Ovary (tissue), 9 donors: ENCODE measurements around the gene APOA4. TPM values are rescaled to one million over a fixed set of nuclear protein-coding genes. Genes with fewer than 3 reads are reported as not detected.

Experiments used
- DNase-seq, 5 donors: peaks; one replicate each; pipeline ENCODE4 v3.0.0-alpha.2; 2019 to 2020
- H3K27ac ChIP-seq, 2 donors: fragments of 200-600 bp; one replicate each; pipeline versions ENCODE4 v1.5.1 to v1.8.0; 2019 to 2022
- H3K27me3 ChIP-seq: fragments of 200-600 bp; one replicate; pipeline ENCODE4 v1.8.0; 2022
- H3K36me3 ChIP-seq: fragments of 200-600 bp; sonication (generic); one replicate; pipeline ENCODE4 v1.5.1; 2019
- H3K4me1 ChIP-seq: one replicate; pipeline ENCODE4 v1.8.1; 2013; ENCODE audit warnings: mild to moderate bottlenecking, moderate library complexity; ENCODE audit not compliant: insufficient read depth
- H3K4me3 ChIP-seq: fragments of 200-600 bp; sonication (generic); one replicate; pipeline ENCODE4 v1.5.1; 2017
- H3K9me3 ChIP-seq, 2 donors: fragments of 200-600 bp in 1 of 2; sonication (generic) in 1 of 2; one replicate each; pipeline versions ENCODE4 v1.5.1 to v1.8.1; 2013 to 2019; ENCODE audit warnings: mild to moderate bottlenecking in 1 of 2, moderate library complexity in 1 of 2
- EP300 ChIP-seq: sonication (generic); formaldehyde crosslinking; IDR thresholded peaks from one replicate; pipeline ENCODE4 v1.6.1; 2017; ENCODE audit warnings: antibody characterized with exemption
- POLR2A ChIP-seq: fragments of 450-650 bp; IDR thresholded peaks from one replicate; pipeline ENCODE4 v1.6.1; 2017; ENCODE audit warnings: antibody characterized with exemption, mild to moderate bottlenecking, moderate library complexity
- WGBS, 3 donors: extraction: QIAGEN DNeasy Blood & Tissue Kit in 1 of 3; methylation state at CpG; one replicate each; pipeline versions ENCODE4 v1.1.5 to v1.1.7; 2013 to 2017; 5-methylcytosine and 5-hydroxymethylcytosine counted together
- intact Hi-C, 4 donors: fragments of 100-400 bp; cut with DNase I; formaldehyde crosslinking; loops; one replicate each; pipeline versions ENCODE4 v1.11.0 to v1.15.1; 2022 to 2023
- polyA plus RNA-seq, 2 donors: library from polyadenylated mRNA; stranded (reverse); fragments of 200-250 nt in 1 of 2; fragments of 350-450 nt in 1 of 2; fragmentation: Illumina TruSeq in 1 of 2; extraction: RNeasy Lipid Tissue Mini Kit (QIAGEN cat#74804) in 1 of 2; gene quantifications; one replicate each; pipeline ENCODE4 v1.2.3, GENCODE V29; 2013 to 2014
- total RNA-seq, 7 donors: library from RNA; depleted of rRNA in 2 of 7; stranded (reverse); fragments of >200 nt in 2 of 7; fragmentation: NEBNext Ultra II Directional in 3 of 7; extraction: Animal tissue kit (Norgen Biotek cat#: 25700) in 3 of 7; gene quantifications; one replicate each; pipeline versions ENCODE4 v1.1.0 to v1.2.4, GENCODE V29; 2016 to 2023
- TF ChIP-seq, protein P1 (sequence below), 3 donors: fragments of 450-650 bp in 2 of 3; fragments of 200-600 bp in 1 of 3; IDR thresholded peaks; one replicate each; pipeline versions ENCODE4 v1.5.1 to v1.8.0; 2016 to 2022; ENCODE audit warnings: antibody characterized with exemption in 3 of 3, mild to moderate bottlenecking in 1 of 3
- donor health status: DM: no; HTN: no; CAD: no; lungs with moderate emphysema.
- donor health status: DM: no; HTN: no; CAD: no.
- donor health status: Bipolar disorder and iron deficiency.
- donor health status: DM: yes; HTN: yes; CAD: no.
- donor health status: DM: no; HTN: no; CAD: no.
- donor health status: DM: yes; HTN: yes; CAD: no.

APOA4 gene
- total and polyA plus RNA-seq, 9 donors, result 0.19 to 41.7 TPM; not detected in 7

DNA sequence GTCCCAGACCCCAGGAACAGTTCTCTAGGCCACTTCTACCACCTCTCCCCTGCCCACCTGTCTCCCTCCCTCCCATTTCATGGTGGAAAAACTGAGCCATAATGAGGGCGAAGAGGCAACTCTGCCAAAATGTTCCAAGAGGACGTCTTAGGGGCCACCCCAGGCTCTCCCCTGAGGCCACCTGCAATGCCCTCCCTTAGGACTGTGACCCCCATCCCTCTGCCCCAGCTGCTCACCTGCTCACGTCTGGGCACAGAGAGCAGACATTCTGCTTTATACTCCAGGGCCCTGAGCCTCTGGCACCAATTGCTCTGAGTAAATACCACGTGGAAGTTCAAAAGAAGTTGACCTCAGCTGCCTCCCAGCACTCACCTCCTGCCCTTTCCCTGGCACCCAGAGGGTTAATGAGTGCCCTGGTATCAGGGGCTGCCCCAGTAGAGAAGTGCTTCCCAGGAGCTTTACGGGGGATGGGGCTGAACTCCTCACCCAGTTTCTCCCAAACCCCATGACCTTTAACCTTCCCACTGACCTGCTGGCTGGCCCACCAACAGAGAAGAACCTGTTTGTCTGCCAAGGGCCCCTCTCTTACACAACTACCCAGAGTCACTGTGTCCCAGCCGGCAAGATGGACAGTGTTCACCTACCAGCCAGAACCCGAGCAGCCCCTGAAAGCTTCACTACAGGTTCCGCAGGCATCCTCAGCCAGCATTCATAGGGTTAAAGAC lies 30.8 kb downstream of the APOA4 start:
- Histone ChIP-seq H3K4me1 (peaks cover 6% of the 10 kb centered on the region), H3K27me3 (no peaks in the 10 kb centered on the region), H3K4me3 (no peak overlapping the region), H3K27ac (no peak overlapping the region), H3K36me3 (no peaks in the 10 kb centered on the region), H3K9me3 (no peaks in the 10 kb centered on the region)
- 78 to 82% (median 78%) methylated on average over 8 of the region's 8 CpGs for WGBS, 3 donors
- DNase-seq, result no peak
- no peak for TF ChIP-seq EP300
- TF ChIP-seq POLR2A, result no peak
- TF ChIP-seq, protein P1, sequence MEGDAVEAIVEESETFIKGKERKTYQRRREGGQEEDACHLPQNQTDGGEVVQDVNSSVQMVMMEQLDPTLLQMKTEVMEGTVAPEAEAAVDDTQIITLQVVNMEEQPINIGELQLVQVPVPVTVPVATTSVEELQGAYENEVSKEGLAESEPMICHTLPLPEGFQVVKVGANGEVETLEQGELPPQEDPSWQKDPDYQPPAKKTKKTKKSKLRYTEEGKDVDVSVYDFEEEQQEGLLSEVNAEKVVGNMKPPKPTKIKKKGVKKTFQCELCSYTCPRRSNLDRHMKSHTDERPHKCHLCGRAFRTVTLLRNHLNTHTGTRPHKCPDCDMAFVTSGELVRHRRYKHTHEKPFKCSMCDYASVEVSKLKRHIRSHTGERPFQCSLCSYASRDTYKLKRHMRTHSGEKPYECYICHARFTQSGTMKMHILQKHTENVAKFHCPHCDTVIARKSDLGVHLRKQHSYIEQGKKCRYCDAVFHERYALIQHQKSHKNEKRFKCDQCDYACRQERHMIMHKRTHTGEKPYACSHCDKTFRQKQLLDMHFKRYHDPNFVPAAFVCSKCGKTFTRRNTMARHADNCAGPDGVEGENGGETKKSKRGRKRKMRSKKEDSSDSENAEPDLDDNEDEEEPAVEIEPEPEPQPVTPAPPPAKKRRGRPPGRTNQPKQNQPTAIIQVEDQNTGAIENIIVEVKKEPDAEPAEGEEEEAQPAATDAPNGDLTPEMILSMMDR (IDR thresholded peaks at IDR 0.05), result no peak
- intact Hi-C loops, result loop anchor here (2.0 to 10.0 kb wide), 5 partner anchors 40 to 440 kb away; partner anchors contain the start of genes APOA1 (in 3 of the 4), PCSK7 (in 1 of the 4) and RNF214 (in 1 of the 4)

DNA sequence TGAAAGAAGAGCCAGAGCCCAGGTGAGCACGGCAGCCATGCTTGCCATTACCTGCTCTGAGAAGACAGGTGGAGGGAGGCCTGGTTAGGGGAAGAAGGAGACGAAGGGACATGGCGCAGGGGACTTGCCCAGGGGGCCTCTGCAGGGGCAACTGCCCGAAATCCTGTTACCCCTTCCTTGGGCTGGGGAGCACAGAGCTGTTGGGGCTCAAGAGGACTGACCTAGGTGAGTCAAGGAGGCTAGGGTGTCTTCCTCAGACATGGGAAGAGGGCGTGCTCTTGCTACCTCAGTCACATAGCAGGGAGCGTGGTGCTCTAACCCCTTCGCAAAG lies 31.3 kb downstream of the APOA4 start, which contains the start of gene APOA5:
APOA5 (minus strand) TSS at position 67 of the 331 bp plus-strand sequence; CDS start at position 48, 19 bp downstream.
- no peak for TF ChIP-seq EP300
- TF ChIP-seq, protein P1 (IDR thresholded peaks at IDR 0.05), result no peak
- no peak for TF ChIP-seq POLR2A
- H3K36me3 ChIP-seq, result no peaks in the 10 kb centered on the region
- 86 to 92% (median 87%) methylated on average over 7 of the region's 7 CpGs for WGBS, 3 donors
- H3K4me1 ChIP-seq, result peaks cover 9% of the 10 kb centered on the region
- no peak for DNase-seq
- no peak within 1 kb of the TSS for H3K27ac ChIP-seq
- H3K4me3 ChIP-seq, result no peak within 1 kb of the TSS
- no peaks in the 10 kb centered on the region for H3K9me3 ChIP-seq
- H3K27me3 ChIP-seq, result no peaks in the 10 kb centered on the region
- intact Hi-C loops, result loop anchor here (2.0 to 10.0 kb wide), 7 partner anchors 41 to 441 kb away; partner anchors contain the start of genes APOA1 (in 3 of the 4), PCSK7 (in 1 of the 4) and RNF214 (in 1 of the 4)

DNA sequence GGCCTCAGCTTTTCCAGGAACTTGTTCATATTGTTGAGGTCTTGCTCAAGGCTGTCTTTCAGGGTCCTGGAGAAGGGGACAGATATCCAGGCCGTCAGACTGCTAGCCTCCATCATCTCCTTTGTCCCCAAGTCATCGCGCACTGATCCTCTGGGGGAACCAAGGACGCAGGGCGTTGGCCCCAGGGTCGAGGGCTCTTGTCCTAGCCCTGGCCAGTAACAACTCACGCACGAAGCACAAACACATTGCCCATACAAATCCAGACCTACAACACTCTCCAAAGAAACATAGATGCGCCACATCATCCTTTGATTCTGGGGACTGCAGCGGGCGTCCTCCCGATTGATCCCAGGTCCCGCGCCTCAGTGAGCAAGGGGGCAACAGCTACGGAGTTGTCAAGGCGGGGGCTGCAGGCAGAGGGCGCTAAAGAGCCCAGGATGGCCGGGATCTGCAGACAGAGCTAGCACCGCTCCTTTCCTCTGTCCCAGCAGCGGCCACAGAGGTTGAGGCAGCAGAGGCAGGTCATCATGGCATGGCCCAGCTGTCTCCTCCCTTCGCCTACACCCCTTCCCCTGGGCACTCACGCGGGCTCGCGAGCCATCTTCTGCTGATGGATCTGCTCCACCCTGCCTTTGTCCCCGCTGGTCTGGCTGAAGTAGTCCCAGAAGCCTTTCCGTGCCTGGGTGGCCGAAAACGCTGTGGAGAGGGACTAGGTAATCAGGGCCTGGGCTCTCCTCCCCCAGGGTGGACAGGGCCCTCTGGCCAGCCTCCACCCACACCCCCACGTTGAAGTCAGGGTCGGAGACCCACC lies 31.9 kb downstream of the APOA4 start:
- intact Hi-C loops, result loop anchor here (2.0 to 10.0 kb wide), 6 partner anchors 41 to 441 kb away; partner anchors contain the start of genes APOA1 (in 3 of the 4), PCSK7 (in 1 of the 4) and RNF214 (in 1 of the 4)
- H3K4me3 ChIP-seq, result no peak overlapping the region
- WGBS, 3 donors, result 19 to 28% (median 22%) methylated on average over 31 of the region's 31 CpGs
- no peaks in the 10 kb centered on the region for H3K9me3 ChIP-seq
- H3K27me3 ChIP-seq, result no peaks in the 10 kb centered on the region
- H3K27ac ChIP-seq, result no peak overlapping the region
- TF ChIP-seq EP300, result no peak
- no peak for TF ChIP-seq POLR2A
- TF ChIP-seq, protein P1 (IDR thresholded peaks at IDR 0.05), result peak; percentile 68 to 85 (median 82)
- DNase-seq, result peak; percentile 68 to 88 (median 85)
- H3K36me3 ChIP-seq, result no peaks in the 10 kb centered on the region
- peaks cover 9% of the 10 kb centered on the region for H3K4me1 ChIP-seq
